ENCODE measurements around the gene KRT40.

Gene KRT40

GRCh38 chr17:40995116-40995515, 11.0 kb upstream of the KRT40 start:
- H3K9ac ChIP-seq (ENCODE audit: low read length): no peak overlapping the region

GRCh38 chr17:40993839-40994238, 9.7 kb upstream of the KRT40 start, which contains the start of gene KRTAP3-3:
KRTAP3-3 (minus strand) TSS chr17:40994164; CDS start chr17:40994097, 67 bp downstream.
- H3K27me3 ChIP-seq (ENCODE audit: control insufficient read depth, insufficient read depth, low read length): no peaks in the 10 kb centered on the region
- no peaks in the 10 kb centered on the region for H3K9me3 ChIP-seq (ENCODE audit: control insufficient read depth, low read length)
- H3K4me3 ChIP-seq (ENCODE audit: low read length): no peak within 1 kb of the TSS
- H3K4me1 ChIP-seq (ENCODE audit: control insufficient read depth, insufficient read depth, low read length): no peaks in the 10 kb centered on the region
- H3K9ac ChIP-seq (ENCODE audit: low read length): no peak within 1 kb of the TSS
- no peaks in the 10 kb centered on the region for H3K36me3 ChIP-seq (ENCODE audit: control insufficient read depth, insufficient read depth, low read length)

More at GRCh38 chr17:40995116-40995515, 11.0 kb upstream of the KRT40 start:
- H3K4me3 ChIP-seq (ENCODE audit: low read length): no peak overlapping the region
- no peaks in the 10 kb centered on the region for H3K27me3 ChIP-seq (ENCODE audit: control insufficient read depth, insufficient read depth, low read length)
- H3K9me3 ChIP-seq (ENCODE audit: control insufficient read depth, low read length): no peaks in the 10 kb centered on the region
- no peaks in the 10 kb centered on the region for H3K36me3 ChIP-seq (ENCODE audit: control insufficient read depth, insufficient read depth, low read length)
- no peaks in the 10 kb centered on the region for H3K4me1 ChIP-seq (ENCODE audit: control insufficient read depth, insufficient read depth, low read length)

GRCh38 chr17:40993084-40993483, 9.0 kb upstream of the KRT40 start:
- no peaks in the 10 kb centered on the region for H3K36me3 ChIP-seq (ENCODE audit: control insufficient read depth, insufficient read depth, low read length)
- no peak overlapping the region for H3K4me3 ChIP-seq (ENCODE audit: low read length)
- H3K9ac ChIP-seq (ENCODE audit: low read length): no peak overlapping the region
- no peaks in the 10 kb centered on the region for H3K4me1 ChIP-seq (ENCODE audit: control insufficient read depth, insufficient read depth, low read length)
- no peaks in the 10 kb centered on the region for H3K9me3 ChIP-seq (ENCODE audit: control insufficient read depth, low read length)
- no peaks in the 10 kb centered on the region for H3K27me3 ChIP-seq (ENCODE audit: control insufficient read depth, insufficient read depth, low read length)

- no peaks in the 10 kb centered on the region for H3K36me3 ChIP-seq (ENCODE audit: control insufficient read depth, insufficient read depth, low read length)
- H3K9ac ChIP-seq (ENCODE audit: low read length): no peak overlapping the region
- H3K27me3 ChIP-seq (ENCODE audit: control insufficient read depth, insufficient read depth, low read length): no peaks in the 10 kb centered on the region
- H3K4me1 ChIP-seq (ENCODE audit: control insufficient read depth, insufficient read depth, low read length): no peaks in the 10 kb centered on the region
- no peak overlapping the region for H3K4me3 ChIP-seq (ENCODE audit: low read length)
- no peaks in the 10 kb centered on the region for H3K9me3 ChIP-seq (ENCODE audit: control insufficient read depth, low read length)
These were observed 8.5 kb upstream of the KRT40 start for GRCh38 chr17:40992666-40993065.

- Histone ChIP-seq H3K4me3 (ENCODE audit: low read length) (no peak overlapping the region), H3K9ac (ENCODE audit: low read length) (no peak overlapping the region), H3K9me3 (ENCODE audit: control insufficient read depth, low read length) (no peaks in the 10 kb centered on the region), H3K36me3 (ENCODE audit: control insufficient read depth, insufficient read depth, low read length) (no peaks in the 10 kb centered on the region), H3K4me1 (ENCODE audit: control insufficient read depth, insufficient read depth, low read length) (no peaks in the 10 kb centered on the region), H3K27me3 (ENCODE audit: control insufficient read depth, insufficient read depth, low read length) (no peaks in the 10 kb centered on the region)
These were observed 2.8 kb upstream of the KRT40 start for GRCh38 chr17:40986920-40987319.

GRCh38 chr17:40981115-40981514, 3.0 kb downstream of the KRT40 start:
- H3K27me3 ChIP-seq (ENCODE audit: control insufficient read depth, insufficient read depth, low read length): no peaks in the 10 kb centered on the region
- no peak overlapping the region for H3K4me3 ChIP-seq (ENCODE audit: low read length)
- no peak overlapping the region for H3K9ac ChIP-seq (ENCODE audit: low read length)
- no peaks in the 10 kb centered on the region for H3K36me3 ChIP-seq (ENCODE audit: control insufficient read depth, insufficient read depth, low read length)
- H3K9me3 ChIP-seq (ENCODE audit: control insufficient read depth, low read length): no peaks in the 10 kb centered on the region
- H3K4me1 ChIP-seq (ENCODE audit: control insufficient read depth, insufficient read depth, low read length): no peaks in the 10 kb centered on the region

- H3K36me3 ChIP-seq (ENCODE audit: control insufficient read depth, insufficient read depth, low read length): no peaks in the 10 kb centered on the region
- H3K27me3 ChIP-seq (ENCODE audit: control insufficient read depth, insufficient read depth, low read length): no peaks in the 10 kb centered on the region
- no peaks in the 10 kb centered on the region for H3K4me1 ChIP-seq (ENCODE audit: control insufficient read depth, insufficient read depth, low read length)
- H3K9me3 ChIP-seq (ENCODE audit: control insufficient read depth, low read length): no peaks in the 10 kb centered on the region
- H3K4me3 ChIP-seq (ENCODE audit: low read length): no peak overlapping the region
- H3K9ac ChIP-seq (ENCODE audit: low read length): no peak overlapping the region
These were observed 3.5 kb downstream of the KRT40 start for GRCh38 chr17:40980596-40980995.

GRCh38 chr17:40980117-40980516, 4.0 kb downstream of the KRT40 start:
- no peaks in the 10 kb centered on the region for H3K4me1 ChIP-seq (ENCODE audit: control insufficient read depth, insufficient read depth, low read length)
- H3K4me3 ChIP-seq (ENCODE audit: low read length): no peak overlapping the region
- H3K36me3 ChIP-seq (ENCODE audit: control insufficient read depth, insufficient read depth, low read length): no peaks in the 10 kb centered on the region
- no peak overlapping the region for H3K9ac ChIP-seq (ENCODE audit: low read length)
- no peaks in the 10 kb centered on the region for H3K9me3 ChIP-seq (ENCODE audit: control insufficient read depth, low read length)
- H3K27me3 ChIP-seq (ENCODE audit: control insufficient read depth, insufficient read depth, low read length): no peaks in the 10 kb centered on the region

- Histone ChIP-seq H3K27me3 (ENCODE audit: control insufficient read depth, insufficient read depth, low read length) (no peaks in the 10 kb centered on the region), H3K4me3 (ENCODE audit: low read length) (no peak overlapping the region), H3K36me3 (ENCODE audit: control insufficient read depth, insufficient read depth, low read length) (no peaks in the 10 kb centered on the region), H3K4me1 (ENCODE audit: control insufficient read depth, insufficient read depth, low read length) (no peaks in the 10 kb centered on the region), H3K9me3 (ENCODE audit: control insufficient read depth, low read length) (no peaks in the 10 kb centered on the region), H3K9ac (ENCODE audit: low read length) (no peak overlapping the region)
These were observed 5.5 kb downstream of the KRT40 start for GRCh38 chr17:40978575-40979151.

GRCh38 chr17:40975516-40975915, 8.6 kb downstream of the KRT40 start:
- Histone ChIP-seq H3K9ac (ENCODE audit: low read length) (no peak overlapping the region), H3K4me3 (ENCODE audit: low read length) (no peak overlapping the region), H3K27me3 (ENCODE audit: control insufficient read depth, insufficient read depth, low read length) (no peaks in the 10 kb centered on the region), H3K4me1 (ENCODE audit: control insufficient read depth, insufficient read depth, low read length) (no peaks in the 10 kb centered on the region), H3K36me3 (ENCODE audit: control insufficient read depth, insufficient read depth, low read length) (no peaks in the 10 kb centered on the region), H3K9me3 (ENCODE audit: control insufficient read depth, low read length) (no peaks in the 10 kb centered on the region)

GRCh38 chr17:40974366-40974765, 9.8 kb downstream of the KRT40 start:
- H3K4me1 ChIP-seq (ENCODE audit: control insufficient read depth, insufficient read depth, low read length): no peaks in the 10 kb centered on the region
- H3K4me3 ChIP-seq (ENCODE audit: low read length): no peak overlapping the region
- no peak overlapping the region for H3K9ac ChIP-seq (ENCODE audit: low read length)
- H3K36me3 ChIP-seq (ENCODE audit: control insufficient read depth, insufficient read depth, low read length): no peaks in the 10 kb centered on the region
- H3K9me3 ChIP-seq (ENCODE audit: control insufficient read depth, low read length): no peaks in the 10 kb centered on the region
- no peaks in the 10 kb centered on the region for H3K27me3 ChIP-seq (ENCODE audit: control insufficient read depth, insufficient read depth, low read length)

GRCh38 chr17:40967582-40967981, 16.5 kb downstream of the KRT40 start:
- Histone ChIP-seq H3K4me1 (ENCODE audit: control insufficient read depth, insufficient read depth, low read length) (no peaks in the 10 kb centered on the region), H3K4me3 (ENCODE audit: low read length) (no peak overlapping the region), H3K9ac (ENCODE audit: low read length) (no peak overlapping the region), H3K27me3 (ENCODE audit: control insufficient read depth, insufficient read depth, low read length) (no peaks in the 10 kb centered on the region), H3K9me3 (ENCODE audit: control insufficient read depth, low read length) (no peaks in the 10 kb centered on the region), H3K36me3 (ENCODE audit: control insufficient read depth, insufficient read depth, low read length) (no peaks in the 10 kb centered on the region)

- H3K9me3 ChIP-seq (ENCODE audit: control insufficient read depth, low read length): no peaks in the 10 kb centered on the region
These were observed 17.3 kb downstream of the KRT40 start, which contains the start of gene KRT39 for GRCh38 chr17:40966848-40967247. KRT39 (minus strand) TSS chr17:40966948; CDS start chr17:40966856, 92 bp downstream.

More at GRCh38 chr17:40966848-40967247, 17.3 kb downstream of the KRT40 start, which contains the start of gene KRT39:
- Histone ChIP-seq H3K36me3 (ENCODE audit: control insufficient read depth, insufficient read depth, low read length) (no peaks in the 10 kb centered on the region), H3K9ac (ENCODE audit: low read length) (no peak within 1 kb of the TSS), H3K4me3 (ENCODE audit: low read length) (no peak within 1 kb of the TSS), H3K27me3 (ENCODE audit: control insufficient read depth, insufficient read depth, low read length) (no peaks in the 10 kb centered on the region), H3K4me1 (ENCODE audit: control insufficient read depth, insufficient read depth, low read length) (no peaks in the 10 kb centered on the region)
